HG03159 (cell line): ENCODE data around the gene RBFOX2.
"Not testable (repeated sequence)": the region's sequence is repeated elsewhere in the genome, so short reads cannot be mapped to it uniquely, and the experiment has no call there.

Experiments
- ATAC-seq: cut with Tn5 transposase; IDR thresholded peaks from one replicate; pipeline ENCODE4 v1.9.1; 2021; ENCODE audit warnings: mild to moderate bottlenecking, moderate library complexity; ENCODE audit not compliant: unreplicated experiment

Gene RBFOX2

DNA sequence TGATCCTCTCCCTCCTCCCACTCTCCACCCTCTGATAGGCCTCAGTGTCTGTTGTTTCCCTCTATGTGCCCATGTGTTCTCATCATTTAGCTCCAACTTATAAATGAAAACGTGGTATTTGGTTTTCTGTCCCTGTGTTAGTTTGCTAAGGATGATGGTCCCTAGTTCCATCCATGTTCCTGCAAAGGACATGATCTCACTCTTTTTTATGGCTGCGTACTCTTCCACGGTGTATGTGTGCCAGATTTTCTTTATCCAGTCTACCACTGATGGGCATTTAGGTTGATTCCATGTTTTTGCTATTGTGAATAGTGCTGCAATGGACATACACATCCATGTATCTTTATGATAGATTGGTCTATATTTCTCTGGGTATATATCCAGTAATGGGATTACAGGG, 15.9 kb upstream of the RBFOX2 start:
- ATAC-seq, result not testable (repeated sequence)

DNA sequence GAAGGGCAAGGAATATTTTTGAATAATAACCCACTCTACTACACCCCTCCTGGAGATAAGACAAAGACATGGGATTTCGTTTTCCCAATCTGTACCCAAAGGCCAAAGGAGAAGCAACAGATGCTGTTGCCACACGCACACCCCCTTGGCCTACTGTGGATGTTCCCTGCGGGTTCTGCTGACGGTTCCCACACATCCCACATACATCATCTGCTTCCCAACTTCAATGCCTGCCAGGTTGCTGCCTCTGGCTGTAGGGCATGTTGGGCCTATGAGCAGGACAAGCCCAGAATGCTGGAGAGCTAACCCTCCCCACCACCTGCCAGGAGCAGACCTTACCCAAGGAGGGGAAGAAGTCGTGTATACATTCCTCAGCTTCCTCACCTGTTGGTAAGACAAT, 13.6 kb upstream of the RBFOX2 start:
- no peak for ATAC-seq

DNA sequence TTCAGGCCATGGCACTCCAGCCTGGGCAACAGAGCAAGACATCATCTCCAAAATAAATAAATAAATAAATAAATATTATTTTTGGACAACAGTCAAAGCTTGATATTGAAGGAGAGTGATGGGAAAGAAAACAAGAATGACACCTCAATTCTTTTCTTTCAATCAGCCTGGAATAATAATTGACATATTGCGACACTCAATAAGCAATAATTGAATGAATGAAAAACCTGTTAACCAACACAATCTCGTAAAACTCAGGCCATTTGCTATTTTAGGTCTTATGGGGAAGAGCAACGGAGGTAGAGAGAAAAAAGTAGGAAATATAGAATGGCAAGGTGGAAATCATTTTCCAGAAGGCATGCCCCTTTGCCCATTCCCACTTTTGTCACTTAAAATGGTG, 10.5 kb upstream of the RBFOX2 start:
- no peak for ATAC-seq

DNA sequence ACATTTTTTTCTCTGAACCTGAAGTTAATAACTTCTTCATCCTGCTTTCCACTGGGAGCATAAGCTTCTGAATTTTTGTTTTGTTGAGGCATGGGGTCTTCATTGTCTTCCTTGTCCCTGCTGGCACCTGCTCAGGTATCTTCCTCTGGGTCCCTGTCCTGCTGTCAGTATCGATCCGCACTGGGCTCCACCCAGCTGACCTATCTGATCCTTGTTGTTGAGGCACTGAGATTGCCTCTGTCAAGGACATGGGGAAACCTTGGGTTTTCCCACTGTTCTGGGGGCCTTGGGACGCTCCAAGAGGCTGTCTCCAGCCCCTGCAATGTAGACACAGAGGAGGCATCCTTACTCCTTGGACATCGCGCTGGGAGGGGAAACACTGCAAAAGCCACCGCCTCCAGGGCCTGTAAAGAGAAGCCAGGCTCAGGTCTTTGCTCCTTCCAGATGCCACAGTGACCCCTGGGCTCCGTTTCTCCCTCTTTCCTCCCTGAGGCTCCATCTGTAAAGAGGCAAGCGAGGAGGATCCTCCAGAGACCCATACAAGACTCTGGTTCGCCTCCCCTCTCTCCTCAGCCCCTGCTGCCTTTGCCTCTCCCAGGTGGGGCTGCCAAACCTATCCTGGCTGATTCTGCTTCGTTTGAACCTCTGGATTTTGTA, 8.6 kb upstream of the RBFOX2 start:
- no peak for ATAC-seq

DNA sequence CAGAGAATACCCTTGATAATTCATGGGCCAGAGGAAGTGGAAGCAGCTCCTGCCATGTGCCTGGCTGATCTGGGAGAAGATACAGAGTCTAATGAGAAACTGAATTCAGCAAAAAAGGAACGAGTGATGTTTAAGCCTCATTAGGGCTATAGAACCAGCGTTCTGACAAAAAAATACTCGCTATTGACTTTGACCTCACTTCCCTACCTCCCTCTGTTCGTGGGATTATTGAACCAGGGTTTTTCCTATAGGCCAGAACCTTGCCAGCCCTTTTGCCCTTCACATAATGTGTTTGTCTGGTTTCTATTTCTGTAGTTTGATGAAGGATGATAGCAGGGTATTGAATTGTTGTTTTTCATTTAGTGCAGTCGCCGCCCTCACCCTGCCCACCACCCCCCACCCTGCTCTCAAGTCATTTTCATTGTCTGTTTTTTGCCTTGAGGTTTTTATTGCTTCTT, 7.6 kb upstream of the RBFOX2 start:
- no peak for ATAC-seq

DNA sequence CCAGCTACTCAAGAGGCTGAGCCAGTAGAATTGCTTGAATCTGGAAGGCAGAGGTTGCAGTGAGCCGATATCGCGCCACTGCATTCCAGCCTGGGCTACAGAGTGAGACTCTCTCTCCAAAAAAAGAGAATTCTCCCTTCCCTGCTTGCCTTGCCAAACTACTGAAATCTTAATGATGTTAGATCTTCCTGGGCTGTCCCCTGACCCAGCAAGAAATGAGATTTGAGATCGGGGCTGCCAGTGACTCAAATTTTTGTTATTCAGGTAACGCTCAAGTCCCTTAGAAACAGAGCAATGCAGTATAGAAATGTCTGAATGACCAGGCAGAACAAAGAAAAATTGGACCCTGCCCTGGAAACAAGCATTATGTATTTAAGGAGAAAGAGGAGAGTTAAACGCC, 4.0 kb upstream of the RBFOX2 start:
- no peak for ATAC-seq

DNA sequence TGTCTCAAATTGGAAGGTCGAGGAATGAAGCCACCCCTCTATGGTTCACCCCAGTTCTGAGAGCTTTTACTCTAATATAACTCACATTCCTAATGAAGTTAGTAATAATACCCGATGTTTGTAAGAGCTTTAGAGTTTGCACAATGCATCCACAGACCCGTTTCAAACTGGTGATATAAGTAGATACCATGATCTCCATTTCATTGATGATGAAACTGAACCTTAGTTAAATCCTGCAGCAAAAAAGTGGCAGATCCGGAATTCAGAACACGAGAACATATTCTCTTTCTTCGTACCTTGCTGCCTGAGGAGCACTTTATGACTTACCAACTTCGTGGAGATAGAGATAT, 757 bp upstream of the RBFOX2 start:
- no peak for ATAC-seq

DNA sequence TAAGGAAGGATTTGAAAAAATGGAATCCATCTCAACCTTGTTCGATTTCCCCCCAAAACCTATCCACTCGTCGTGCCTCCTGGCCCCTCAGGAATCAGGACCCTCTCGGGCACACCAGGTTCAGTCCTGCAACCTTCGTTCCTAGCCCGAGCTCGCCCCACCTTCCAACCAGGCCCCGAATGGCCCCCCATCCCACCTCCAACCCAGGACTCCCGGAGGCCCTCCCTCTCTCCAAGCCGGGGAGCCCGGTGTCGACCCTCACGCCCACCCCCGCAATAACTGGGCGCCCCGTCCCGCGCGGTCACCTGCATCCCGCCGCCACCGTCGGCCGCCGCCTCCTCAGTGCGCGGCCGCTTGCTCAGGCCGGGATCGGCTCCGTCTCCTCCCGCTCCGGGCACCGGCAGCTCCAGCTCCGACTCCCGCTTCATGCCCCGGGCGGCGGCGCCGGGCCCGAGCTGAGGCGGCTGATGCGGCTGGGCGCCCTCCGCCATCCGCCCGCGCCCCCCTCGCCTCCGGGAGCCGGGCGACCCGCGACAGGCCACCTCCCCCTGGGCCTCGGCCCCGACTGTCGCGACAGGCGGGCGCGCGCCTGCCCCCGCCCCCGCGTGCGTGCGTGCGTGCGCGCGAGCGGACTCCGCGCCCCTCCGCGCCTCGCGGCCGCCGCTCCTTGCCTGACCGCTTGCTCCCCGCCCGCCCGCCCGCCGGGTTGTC, 534 bp downstream of the RBFOX2 start:
- no peak for ATAC-seq

DNA sequence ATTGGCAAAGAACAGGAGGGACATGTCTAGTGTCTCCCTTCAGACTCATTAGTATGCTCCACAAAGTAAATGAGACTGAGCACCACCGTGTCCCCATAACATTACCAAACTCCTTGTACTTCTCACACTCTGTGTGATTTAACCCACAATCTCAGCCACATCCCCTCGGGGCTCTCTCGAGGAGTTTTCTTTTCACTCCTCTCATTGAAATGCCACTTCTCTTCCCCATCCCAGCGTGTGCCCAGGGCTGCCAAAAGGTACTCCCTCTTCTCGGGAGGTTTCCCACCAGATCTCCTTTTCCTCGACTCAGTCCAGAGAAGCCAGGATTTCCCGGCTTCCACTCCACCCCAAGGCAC, 1.1 kb downstream of the RBFOX2 start:
- ATAC-seq, result no peak

DNA sequence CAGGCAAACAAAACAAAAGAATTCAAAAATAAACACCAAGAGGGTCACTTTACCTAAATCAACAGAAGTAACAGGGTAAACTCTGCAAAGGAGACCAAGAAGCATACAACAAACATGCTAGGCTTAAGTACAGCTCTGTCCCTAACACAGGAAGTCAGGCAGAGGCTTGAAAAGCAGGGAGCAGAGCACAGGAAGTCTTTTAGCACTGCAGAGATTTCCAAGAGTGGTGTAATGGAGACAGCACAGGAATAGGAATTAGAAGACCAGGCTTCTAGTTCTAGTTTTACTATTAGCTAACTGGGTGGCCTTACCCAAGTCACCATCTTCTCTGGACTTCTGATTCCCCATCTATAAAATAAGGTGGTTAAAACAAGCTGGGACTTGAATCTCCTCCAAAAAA, 1.9 kb downstream of the RBFOX2 start:
- no peak for ATAC-seq

DNA sequence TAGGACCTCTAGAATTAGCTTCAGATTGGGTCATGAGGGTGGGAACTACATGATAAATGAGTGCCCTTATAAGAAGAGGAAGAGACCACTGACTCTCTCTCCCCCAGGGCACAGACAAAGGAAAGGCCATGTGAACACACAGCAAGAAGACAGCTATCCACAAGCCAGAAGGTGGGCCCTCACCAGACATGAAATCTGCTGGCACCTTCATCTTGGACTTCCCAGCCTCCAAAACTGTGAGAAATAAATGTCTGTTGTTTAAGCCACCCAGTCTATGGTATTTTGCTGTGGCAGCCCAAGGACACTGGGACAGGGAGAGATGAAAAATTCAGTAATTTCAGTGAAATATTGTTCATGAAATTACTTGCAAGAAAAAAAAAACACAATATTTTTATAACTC, 5.9 kb downstream of the RBFOX2 start:
- ATAC-seq, result no peak

DNA sequence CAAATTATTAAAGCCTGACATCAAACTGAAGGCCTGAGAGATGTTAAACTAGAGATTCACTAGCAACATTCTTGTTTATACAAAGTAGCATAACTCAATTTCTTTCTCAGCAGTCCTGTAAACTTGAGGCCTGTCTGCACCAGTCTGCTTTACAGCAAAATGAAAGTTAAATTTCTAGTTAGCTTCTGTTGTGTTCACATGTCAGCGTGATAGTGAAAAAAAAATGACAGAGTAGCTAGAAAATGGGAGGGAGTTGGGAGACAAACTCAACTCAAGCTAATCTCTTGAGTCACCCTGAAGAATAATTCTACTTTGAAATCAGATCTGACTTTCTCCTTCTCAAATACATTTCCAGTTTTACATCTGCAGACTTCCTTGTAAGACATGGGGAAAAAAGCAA, 6.5 kb downstream of the RBFOX2 start:
- ATAC-seq, result no peak

DNA sequence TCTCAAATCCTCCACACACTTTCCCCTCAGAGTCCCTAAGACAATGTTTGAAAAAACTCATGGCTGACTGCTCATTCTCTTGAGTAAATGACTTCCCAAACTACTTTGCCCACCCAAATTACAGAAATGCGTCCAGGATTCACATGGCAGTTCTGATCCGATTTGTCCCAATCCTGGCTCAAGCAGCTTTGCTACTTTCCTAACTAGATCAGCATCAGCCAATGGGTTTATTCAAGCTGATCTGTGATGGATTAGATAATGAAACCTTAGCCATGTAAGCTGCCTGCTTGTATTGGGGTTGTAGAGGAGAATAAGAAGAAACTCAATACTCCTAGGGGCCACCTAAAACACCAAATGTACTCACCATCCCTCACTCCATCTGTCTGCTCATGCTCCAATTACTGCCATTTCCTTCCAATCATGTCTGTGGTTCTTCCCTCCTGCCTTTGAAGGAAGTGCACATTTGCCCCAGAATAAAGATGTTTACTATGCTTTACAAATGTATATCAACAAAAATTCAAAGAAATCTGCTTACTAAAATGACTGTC, 6.9 kb downstream of the RBFOX2 start:
- no peak for ATAC-seq

DNA sequence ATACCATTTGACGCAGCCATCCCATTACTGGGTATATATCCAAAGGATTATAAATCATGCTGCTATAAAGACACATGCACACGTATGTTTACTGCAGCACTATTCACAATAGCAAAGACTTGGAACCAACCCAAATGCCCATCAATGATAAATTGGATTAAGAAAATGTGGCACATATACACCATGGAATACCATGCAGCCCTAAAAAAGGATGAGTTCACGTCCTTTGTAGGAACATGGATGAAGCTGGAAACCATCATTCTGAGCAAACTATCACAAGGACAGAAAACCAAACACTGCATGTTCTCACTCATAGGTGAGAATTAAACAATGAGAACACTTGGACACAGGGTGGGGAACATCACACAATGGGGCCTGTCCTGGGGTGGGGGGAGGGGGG, 7.8 kb downstream of the RBFOX2 start:
- ATAC-seq, result not testable (repeated sequence)

DNA sequence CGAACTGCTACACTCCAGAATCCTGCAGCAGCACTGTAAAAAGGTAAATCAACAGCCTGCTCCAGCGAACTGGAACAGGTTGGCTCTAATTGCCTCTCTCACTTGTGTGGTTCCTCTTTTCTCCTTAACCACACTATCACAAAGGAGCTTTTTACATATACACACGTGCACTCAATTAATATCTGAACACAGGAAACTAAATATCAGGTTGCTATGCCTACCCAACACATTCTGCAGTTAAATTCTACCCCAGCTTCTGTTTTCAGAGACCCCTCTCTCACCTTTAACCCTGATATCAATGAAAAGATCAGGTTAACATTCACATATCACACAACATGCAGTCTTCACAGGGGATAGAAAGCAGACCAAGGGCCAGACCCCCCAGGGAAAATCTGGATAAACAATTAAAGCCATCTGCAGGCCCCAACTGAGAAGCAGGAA, 11.0 kb downstream of the RBFOX2 start:
- ATAC-seq, result no peak

DNA sequence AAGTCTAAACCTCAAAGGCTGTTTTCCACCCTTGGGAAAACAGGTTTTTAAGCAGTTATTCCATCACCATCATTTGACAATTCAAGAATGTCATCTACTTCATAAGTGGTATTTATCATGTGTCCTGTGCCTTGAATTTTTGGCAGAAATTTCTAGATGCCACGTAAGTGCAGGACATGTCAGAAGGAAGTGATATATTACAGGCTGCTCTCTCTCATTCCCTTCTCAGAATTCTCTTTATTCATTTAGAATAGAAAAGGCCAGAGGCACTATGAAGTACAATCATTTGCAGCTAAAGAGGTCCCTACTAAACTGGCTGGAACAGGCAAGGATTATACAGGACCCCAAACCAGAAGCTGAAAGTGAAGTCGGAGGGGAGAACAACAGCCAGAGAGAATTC, 11.9 kb downstream of the RBFOX2 start:
- ATAC-seq, result no peak

DNA sequence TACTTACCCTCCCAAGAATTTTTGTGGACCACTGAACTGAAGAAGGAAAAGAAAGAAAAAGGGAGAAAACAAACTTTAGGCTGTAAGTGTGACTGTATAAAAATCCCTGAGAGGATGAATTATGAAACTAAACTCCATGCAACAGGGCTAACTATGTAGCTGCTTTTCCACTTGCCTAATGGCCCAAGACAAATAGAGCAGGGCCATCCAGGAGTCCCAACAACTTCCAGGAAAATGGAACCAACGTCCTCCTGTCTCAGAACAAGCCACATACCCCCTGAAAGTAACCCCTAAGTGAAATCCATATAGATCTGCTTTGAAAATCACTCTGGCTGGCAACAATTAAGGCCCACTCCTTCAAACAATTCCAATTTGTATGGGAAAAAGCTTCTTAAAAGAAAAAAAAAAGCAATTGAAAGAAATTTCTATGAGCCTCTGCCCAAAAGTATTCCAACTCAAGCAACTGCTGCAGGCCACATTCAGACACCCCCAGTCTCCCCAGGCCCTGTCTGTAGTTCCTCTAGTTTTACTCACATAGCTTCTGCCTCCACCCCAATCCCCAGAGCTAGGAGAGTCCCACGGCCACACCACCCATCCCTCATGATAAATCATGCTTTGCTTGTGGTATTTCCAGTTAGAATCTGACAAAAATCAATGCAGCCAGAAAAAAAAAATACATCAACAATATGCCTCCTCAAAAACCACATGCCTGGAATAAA, 12.7 kb downstream of the RBFOX2 start:
- no peak for ATAC-seq

DNA sequence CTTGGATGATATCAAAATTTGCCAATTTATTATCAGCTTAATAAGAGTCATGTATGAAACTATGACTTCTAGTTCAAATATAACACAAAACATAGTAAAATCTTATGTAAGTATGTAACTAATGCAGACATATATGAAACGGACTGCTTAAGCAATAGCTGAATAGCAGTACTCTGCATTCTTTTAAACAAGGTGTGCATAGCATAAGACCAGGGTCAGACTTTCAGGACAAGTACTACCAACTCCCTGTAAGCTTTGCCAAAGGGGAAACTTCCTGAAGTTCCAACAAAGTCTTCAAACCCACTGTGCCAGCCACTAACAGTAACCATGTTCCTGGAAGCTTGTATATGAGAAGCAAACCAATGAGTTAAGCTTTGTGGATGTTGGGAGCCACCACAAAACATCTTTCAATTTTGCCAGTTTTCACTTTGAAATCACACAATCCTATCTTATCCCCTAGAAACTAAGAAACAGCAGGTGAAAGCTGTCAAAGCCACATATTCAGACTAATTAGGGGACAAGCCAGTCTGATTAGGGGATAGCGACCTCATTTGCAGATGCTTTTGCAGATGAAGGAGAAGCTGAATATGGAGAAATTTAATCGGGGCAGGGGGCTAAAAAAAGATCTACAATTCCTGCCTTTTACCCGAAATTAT, 13.3 kb downstream of the RBFOX2 start:
- no peak for ATAC-seq

DNA sequence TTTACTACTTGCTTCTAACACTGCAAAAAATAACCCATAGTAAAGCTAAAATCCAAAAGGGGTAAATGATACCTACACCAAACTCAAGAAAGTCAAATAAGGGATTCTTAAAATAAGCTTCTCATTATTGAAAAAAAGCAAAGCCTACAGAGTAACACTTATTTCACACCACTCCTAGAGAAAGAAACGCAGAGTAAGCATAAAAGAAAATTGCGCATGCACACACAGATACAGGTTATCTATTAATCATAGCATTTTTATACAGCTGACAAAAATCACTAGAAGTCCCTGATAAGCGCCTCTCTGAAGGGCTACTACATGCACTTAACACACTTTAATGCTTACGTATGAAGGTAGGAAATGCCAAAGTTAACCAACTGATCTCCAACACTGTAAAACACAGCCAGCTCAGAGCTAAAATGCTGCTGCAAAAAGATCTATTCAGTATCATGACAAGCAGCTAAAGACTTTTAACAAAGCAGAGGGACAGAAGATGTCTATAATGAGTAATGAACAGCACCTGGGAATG, 14.0 kb downstream of the RBFOX2 start:
- no peak for ATAC-seq

DNA sequence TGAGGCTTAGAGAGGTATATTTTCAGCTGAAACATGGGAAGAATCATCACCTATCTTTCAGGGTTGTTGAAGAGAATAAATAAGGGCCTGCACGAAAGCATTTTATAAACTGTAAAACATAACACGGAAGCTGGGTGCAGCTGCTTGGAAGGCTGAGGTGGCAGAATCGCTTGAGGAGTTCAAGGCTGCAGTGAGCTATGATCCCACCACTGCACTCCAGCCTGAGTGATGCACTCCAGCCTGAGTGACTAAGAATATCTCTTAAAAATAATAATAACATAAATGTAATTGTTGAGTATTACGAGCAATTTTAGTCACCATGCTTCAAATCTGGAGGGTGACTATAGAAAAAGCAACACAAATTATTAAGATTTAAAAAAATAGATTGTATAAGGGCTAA, 16.3 kb downstream of the RBFOX2 start:
- ATAC-seq, result no peak

DNA sequence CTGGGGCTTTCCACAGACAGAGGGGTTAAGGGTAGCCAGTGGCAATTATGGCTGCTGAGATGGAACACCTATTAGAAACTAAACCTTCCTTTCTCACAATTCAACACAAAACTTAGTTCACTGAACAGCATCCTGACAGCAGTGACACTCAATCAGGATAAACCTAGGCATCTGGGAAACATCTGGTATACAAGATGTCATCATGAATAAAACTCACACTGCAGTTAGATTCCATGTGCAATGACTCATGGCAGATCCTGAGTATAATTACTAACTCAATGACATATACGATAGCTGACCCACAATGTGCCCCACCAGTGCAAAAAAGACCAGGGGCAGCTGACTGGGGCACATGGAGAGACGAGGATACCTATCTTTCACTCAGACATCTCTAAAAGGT, 17.7 kb downstream of the RBFOX2 start:
- no peak for ATAC-seq
